Brain microvascular endothelial cell (primary cell): Measurements from ENCODE around the gene SLC40A1.

Source experiments
- DNase-seq: peaks from one replicate; pipeline ENCODE4 v3.0.0-alpha.2; 2020
- H3K27ac ChIP-seq: fragments of 250-450 bp; sonication (Bioruptor Pico); 2 replicates; pipeline ENCODE4 v1.5.1; 2020; ENCODE audit warnings: mild to moderate bottlenecking, moderate library complexity
- H3K27me3 ChIP-seq: fragments of 250-450 bp; sonication (Bioruptor Pico); replicated peaks from 2 replicates; pipeline ENCODE4 v1.5.1; 2020; ENCODE audit warnings: mild to moderate bottlenecking
- H3K36me3 ChIP-seq: fragments of 250-450 bp; sonication (Bioruptor Pico); replicated peaks from 2 replicates; pipeline ENCODE4 v1.5.1; 2020; ENCODE audit warnings: mild to moderate bottlenecking
- H3K4me3 ChIP-seq: 2 replicates; pipeline ENCODE4 v1.5.1; 2011; ENCODE audit warnings: low read depth, mild to moderate bottlenecking, control low read depth, low read length, moderate library complexity
- in situ Hi-C: cut with HindIII; loops from 2 replicates; pipeline ENCODE4 v1.10.0; 2017; ENCODE audit warnings: low sequenced_read_pairs, low pct_ligation_motif_present
- TF ChIP-seq, protein P1 (sequence below): IDR thresholded peaks from 2 replicates; pipeline ENCODE4 v1.5.1; 2011; ENCODE audit warnings: low read depth, mild to moderate bottlenecking, moderate library complexity, low read length, control low read depth, inconsistent platforms; ENCODE audit errors: missing control alignments

The SLC40A1 gene

DNA sequence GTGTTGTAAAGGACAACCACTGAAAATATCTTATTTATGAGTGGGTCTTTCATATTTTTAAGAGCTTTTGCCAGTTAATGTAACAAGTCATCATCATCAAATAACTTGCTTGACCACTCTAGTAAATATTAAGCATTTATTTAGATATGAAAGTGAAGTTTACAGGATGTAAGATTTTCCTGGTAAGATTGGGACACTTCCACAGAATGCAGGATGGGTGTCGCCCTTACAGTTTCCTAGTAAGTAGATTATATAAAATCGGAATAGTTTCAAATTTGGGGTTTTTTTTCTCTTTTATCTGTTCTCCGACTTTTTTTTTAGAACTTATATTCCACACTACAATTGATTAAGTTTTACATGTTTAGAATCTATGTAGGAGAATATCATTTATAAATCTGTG is 14.8 kb upstream of the SLC40A1 start:
- H3K27me3 ChIP-seq: no peaks in the 10 kb centered on the region
- no peaks in the 10 kb centered on the region for H3K36me3 ChIP-seq
- no peak overlapping the region for H3K4me3 ChIP-seq
- in situ Hi-C loops: no loop called here
- TF ChIP-seq, protein P1, sequence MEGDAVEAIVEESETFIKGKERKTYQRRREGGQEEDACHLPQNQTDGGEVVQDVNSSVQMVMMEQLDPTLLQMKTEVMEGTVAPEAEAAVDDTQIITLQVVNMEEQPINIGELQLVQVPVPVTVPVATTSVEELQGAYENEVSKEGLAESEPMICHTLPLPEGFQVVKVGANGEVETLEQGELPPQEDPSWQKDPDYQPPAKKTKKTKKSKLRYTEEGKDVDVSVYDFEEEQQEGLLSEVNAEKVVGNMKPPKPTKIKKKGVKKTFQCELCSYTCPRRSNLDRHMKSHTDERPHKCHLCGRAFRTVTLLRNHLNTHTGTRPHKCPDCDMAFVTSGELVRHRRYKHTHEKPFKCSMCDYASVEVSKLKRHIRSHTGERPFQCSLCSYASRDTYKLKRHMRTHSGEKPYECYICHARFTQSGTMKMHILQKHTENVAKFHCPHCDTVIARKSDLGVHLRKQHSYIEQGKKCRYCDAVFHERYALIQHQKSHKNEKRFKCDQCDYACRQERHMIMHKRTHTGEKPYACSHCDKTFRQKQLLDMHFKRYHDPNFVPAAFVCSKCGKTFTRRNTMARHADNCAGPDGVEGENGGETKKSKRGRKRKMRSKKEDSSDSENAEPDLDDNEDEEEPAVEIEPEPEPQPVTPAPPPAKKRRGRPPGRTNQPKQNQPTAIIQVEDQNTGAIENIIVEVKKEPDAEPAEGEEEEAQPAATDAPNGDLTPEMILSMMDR: no peak
- H3K27ac ChIP-seq: no peak overlapping the region
- DNase-seq: no peak

DNA sequence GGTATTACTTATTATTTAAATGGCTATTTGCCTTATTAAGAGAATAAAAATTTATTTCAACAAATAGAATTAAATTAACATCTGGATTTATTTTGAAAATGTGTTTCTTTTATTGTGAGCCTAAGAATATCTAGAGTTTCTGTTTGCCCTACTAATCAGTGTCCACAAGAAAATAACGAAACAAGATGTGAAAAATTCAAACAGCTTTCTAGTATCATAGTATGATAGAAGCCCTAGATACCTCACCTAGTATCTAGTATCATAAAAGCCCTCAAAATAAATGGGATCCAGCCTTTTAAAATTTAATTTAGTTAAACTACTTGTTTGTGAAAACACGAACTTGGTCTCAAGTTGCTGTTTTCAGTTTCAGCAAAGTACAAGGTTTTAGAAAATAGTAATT is 13.7 kb upstream of the SLC40A1 start:
- no peak for DNase-seq
- no peak overlapping the region for H3K27ac ChIP-seq
- in situ Hi-C loops: no loop called here
- no peaks in the 10 kb centered on the region for H3K27me3 ChIP-seq
- TF ChIP-seq, protein P1: no peak
- H3K36me3 ChIP-seq: no peaks in the 10 kb centered on the region
- H3K4me3 ChIP-seq: no peak overlapping the region

DNA sequence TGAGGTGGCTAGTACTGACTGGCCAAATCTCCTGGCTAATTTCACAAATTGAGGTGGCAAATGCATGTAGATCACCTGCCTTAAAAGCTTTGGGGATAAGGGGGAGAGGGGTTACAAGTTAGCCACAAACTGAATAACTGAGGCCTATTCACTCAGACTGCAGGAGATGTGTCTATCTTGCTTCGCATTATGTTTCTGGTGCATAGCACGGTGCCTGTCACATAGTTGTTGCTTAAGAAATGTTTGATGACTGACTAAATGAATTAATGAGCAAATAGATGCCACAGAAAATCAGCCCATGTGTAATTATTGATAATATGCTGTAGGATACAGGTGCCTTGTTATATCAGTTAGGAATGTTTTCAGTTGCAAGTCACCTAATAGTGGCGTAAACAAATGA is 12.5 kb upstream of the SLC40A1 start:
- Histone ChIP-seq H3K36me3 (no peaks in the 10 kb centered on the region), H3K4me3 (no peak overlapping the region), H3K27ac (no peak overlapping the region), H3K27me3 (no peaks in the 10 kb centered on the region)
- TF ChIP-seq, protein P1: no peak
- in situ Hi-C loops: no loop called here
- no peak for DNase-seq

DNA sequence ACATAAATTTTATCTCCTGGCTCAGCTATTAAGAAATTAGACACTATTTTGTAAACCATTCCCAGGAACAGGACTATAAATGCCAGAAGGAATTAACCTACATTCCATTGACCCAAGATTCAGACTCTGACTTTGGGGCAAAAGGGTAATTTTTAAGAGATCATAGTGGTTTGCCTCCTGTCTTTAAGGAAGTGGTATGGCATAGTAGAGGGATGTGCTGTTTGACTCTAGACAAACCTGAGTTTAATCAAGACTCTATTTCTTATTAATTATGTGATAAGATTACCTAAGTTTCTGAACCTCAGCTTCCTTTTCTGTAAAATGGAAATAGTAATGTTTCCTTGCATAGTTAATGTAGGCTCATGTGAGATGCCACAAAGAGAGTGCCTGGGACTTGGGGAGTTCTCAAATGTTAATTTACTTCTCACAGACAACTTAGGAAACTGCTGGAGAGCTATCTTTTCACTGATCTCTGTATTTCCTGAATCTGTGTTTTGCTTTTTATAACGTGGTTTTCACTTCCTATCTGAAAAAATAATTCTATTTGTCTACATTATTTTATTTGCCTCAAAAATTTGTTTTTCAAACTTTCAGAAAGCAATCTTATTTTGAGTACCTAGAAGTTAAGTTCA is 11.9 kb upstream of the SLC40A1 start:
- Histone ChIP-seq H3K27me3 (no peaks in the 10 kb centered on the region), H3K36me3 (no peaks in the 10 kb centered on the region), H3K27ac (no peak overlapping the region), H3K4me3 (no peak overlapping the region)
- in situ Hi-C loops: no loop called here
- no peak for DNase-seq
- TF ChIP-seq, protein P1: no peak

DNA sequence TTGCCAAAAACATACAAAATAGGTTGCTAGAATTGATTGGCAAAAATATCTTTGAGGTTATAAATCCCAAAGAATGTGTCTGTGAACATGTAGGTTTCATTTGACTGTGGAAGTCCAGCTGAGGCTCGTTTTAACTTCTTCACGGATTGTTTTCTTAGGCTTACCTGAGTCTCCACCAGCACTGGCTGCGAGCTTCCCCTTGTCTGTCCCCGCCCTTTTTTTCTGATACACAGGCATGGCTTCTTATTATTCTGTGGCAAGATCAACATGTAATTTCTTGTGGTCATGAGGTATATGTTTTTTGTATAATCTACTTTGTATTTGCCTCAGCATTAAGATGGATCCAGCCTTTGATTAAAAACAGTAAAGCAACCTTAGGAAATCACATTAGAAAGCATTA is 7.2 kb upstream of the SLC40A1 start:
- no peaks in the 10 kb centered on the region for H3K27me3 ChIP-seq
- TF ChIP-seq, protein P1: no peak
- H3K36me3 ChIP-seq: no peaks in the 10 kb centered on the region
- no peak overlapping the region for H3K27ac ChIP-seq
- no peak for DNase-seq
- H3K4me3 ChIP-seq: no peak overlapping the region
- in situ Hi-C loops: no loop called here

DNA sequence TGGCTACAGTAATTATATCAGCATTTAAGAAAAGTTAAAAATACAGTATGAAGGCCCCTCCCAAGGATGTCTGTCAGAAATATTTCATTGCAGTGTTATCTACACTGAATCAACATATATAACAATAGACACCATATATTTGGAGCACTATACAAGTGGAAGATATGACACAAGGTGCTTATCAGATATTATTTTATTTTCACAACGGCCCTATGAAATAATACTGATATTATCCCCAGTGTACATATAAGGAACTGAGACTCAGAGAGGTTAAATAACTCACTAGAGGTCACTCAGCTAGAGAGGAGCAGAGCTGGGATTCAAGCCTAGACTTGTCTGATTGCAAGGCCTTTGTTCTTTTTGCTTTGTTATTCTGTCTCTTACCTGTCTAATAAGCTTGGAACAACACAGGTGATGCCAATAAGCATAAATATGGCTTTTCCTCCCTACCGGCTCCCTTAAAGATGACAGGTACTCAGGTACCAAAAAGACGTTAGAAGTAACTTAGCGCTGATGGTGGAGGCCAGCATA is 4.7 kb upstream of the SLC40A1 start:
- Histone ChIP-seq H3K36me3 (no peaks in the 10 kb centered on the region), H3K27me3 (no peaks in the 10 kb centered on the region), H3K27ac (no peak overlapping the region), H3K4me3 (no peak overlapping the region)
- TF ChIP-seq, protein P1: no peak
- in situ Hi-C loops: no loop called here
- DNase-seq: no peak
